ENCODE measurements around the gene KLK4. TPM values are rescaled to one million over a fixed set of nuclear protein-coding genes. Genes with fewer than 3 reads are reported as not detected.

Gene KLK4
- total RNA-seq, result not detected

- Histone ChIP-seq H3K36me3 (ENCODE audit: control insufficient read depth in 3 of 3, insufficient read depth in 3 of 3, low read length in 3 of 3) (no peaks in the 10 kb centered on the region), H3K4me1 (ENCODE audit: control insufficient read depth in 3 of 3, insufficient read depth in 3 of 3, low read length in 3 of 3) (no peaks in the 10 kb centered on the region), H3K9ac (ENCODE audit: low read depth in 1 of 3, low read length in 3 of 3) (no peak within 1 kb of the TSS), H3K9me3 (ENCODE audit: control insufficient read depth in 3 of 3, low read length in 3 of 3) (no peaks in the 10 kb centered on the region), H3K27me3 (ENCODE audit: control insufficient read depth in 3 of 3, insufficient read depth in 3 of 3, low read length in 3 of 3) (peaks cover 40 to 54% (median 42%) of the 10 kb centered on the region in 3 donors), H3K4me3 (ENCODE audit: low read length in 3 of 3) (no peak within 1 kb of the TSS), H3K27ac (ENCODE audit: low read depth, low read length) (no peak within 1 kb of the TSS)
Observed at GRCh38 chr19:50911206-50912101, at the start of gene KLK4. Gene KLK4 (minus strand): TSS chr19:50911395. CDS start chr19:50910738, 657 bp downstream.

GRCh38 chr19:50959731-50960500 lies 48.7 kb upstream of the KLK4 start:
- H3K9ac ChIP-seq (ENCODE audit: low read depth in 1 of 3, low read length in 3 of 3), result no peak overlapping the region
- H3K27ac ChIP-seq (ENCODE audit: low read depth, low read length), result no peak overlapping the region
- H3K36me3 ChIP-seq (ENCODE audit: control insufficient read depth in 3 of 3, insufficient read depth in 3 of 3, low read length in 3 of 3), result no peaks in the 10 kb centered on the region
- H3K4me3 ChIP-seq (ENCODE audit: low read length in 3 of 3), result no peak overlapping the region
- H3K27me3 ChIP-seq (ENCODE audit: control insufficient read depth in 3 of 3, insufficient read depth in 3 of 3, low read length in 3 of 3), result peaks cover 0 to 4% (median 0%) of the 10 kb centered on the region in 3 donors
- H3K4me1 ChIP-seq (ENCODE audit: control insufficient read depth in 3 of 3, insufficient read depth in 3 of 3, low read length in 3 of 3), result no peaks in the 10 kb centered on the region
- peaks cover 2 to 5% (median 4%) of the 10 kb centered on the region in 3 donors for H3K9me3 ChIP-seq (ENCODE audit: control insufficient read depth in 3 of 3, low read length in 3 of 3)

- H3K9me3 ChIP-seq (ENCODE audit: control insufficient read depth in 3 of 3, low read length in 3 of 3), result peaks cover 0 to 4% (median 3%) of the 10 kb centered on the region in 3 donors
- H3K9ac ChIP-seq (ENCODE audit: low read depth in 1 of 3, low read length in 3 of 3), result no peak overlapping the region
- H3K4me3 ChIP-seq (ENCODE audit: low read length in 3 of 3), result no peak overlapping the region
- H3K36me3 ChIP-seq (ENCODE audit: control insufficient read depth in 3 of 3, insufficient read depth in 3 of 3, low read length in 3 of 3), result no peaks in the 10 kb centered on the region
- H3K27ac ChIP-seq (ENCODE audit: low read depth, low read length), result no peak overlapping the region
- H3K4me1 ChIP-seq (ENCODE audit: control insufficient read depth in 3 of 3, insufficient read depth in 3 of 3, low read length in 3 of 3), result no peaks in the 10 kb centered on the region
- H3K27me3 ChIP-seq (ENCODE audit: control insufficient read depth in 3 of 3, insufficient read depth in 3 of 3, low read length in 3 of 3), result peaks cover 0 to 4% (median 0%) of the 10 kb centered on the region in 3 donors
Observed at GRCh38 chr19:50957587-50957986, 46.4 kb upstream of the KLK4 start.

GRCh38 chr19:50952910-50953309 lies 41.7 kb upstream of the KLK4 start, which contains the start of gene KLK5:
Gene KLK5 (minus strand): TSS chr19:50953038. CDS start chr19:50952657, 381 bp downstream.
- Histone ChIP-seq H3K27me3 (ENCODE audit: control insufficient read depth in 3 of 3, insufficient read depth in 3 of 3, low read length in 3 of 3) (peaks cover 3 to 9% (median 3%) of the 10 kb centered on the region in 3 donors), H3K4me1 (ENCODE audit: control insufficient read depth in 3 of 3, insufficient read depth in 3 of 3, low read length in 3 of 3) (no peaks in the 10 kb centered on the region), H3K27ac (ENCODE audit: low read depth, low read length) (no peak within 1 kb of the TSS), H3K4me3 (ENCODE audit: low read length in 3 of 3) (no peak within 1 kb of the TSS), H3K36me3 (ENCODE audit: control insufficient read depth in 3 of 3, insufficient read depth in 3 of 3, low read length in 3 of 3) (no peaks in the 10 kb centered on the region), H3K9ac (ENCODE audit: low read depth in 1 of 3, low read length in 3 of 3) (no peak within 1 kb of the TSS), H3K9me3 (ENCODE audit: control insufficient read depth in 3 of 3, low read length in 3 of 3) (peaks cover 0 to 3% (median 0%) of the 10 kb centered on the region in 3 donors)

- H3K27me3 ChIP-seq (ENCODE audit: control insufficient read depth in 3 of 3, insufficient read depth in 3 of 3, low read length in 3 of 3), result peaks cover 3 to 9% (median 3%) of the 10 kb centered on the region in 3 donors
- H3K9me3 ChIP-seq (ENCODE audit: control insufficient read depth in 3 of 3, low read length in 3 of 3), result peaks cover 0 to 3% (median 0%) of the 10 kb centered on the region in 3 donors
- no peak overlapping the region for H3K4me3 ChIP-seq (ENCODE audit: low read length in 3 of 3)
- H3K27ac ChIP-seq (ENCODE audit: low read depth, low read length), result no peak overlapping the region
- H3K4me1 ChIP-seq (ENCODE audit: control insufficient read depth in 3 of 3, insufficient read depth in 3 of 3, low read length in 3 of 3), result no peaks in the 10 kb centered on the region
- no peak overlapping the region for H3K9ac ChIP-seq (ENCODE audit: low read depth in 1 of 3, low read length in 3 of 3)
- no peaks in the 10 kb centered on the region for H3K36me3 ChIP-seq (ENCODE audit: control insufficient read depth in 3 of 3, insufficient read depth in 3 of 3, low read length in 3 of 3)
Observed at GRCh38 chr19:50949861-50950260, 38.7 kb upstream of the KLK4 start.

GRCh38 chr19:50947123-50947522 lies 35.9 kb upstream of the KLK4 start:
- Histone ChIP-seq H3K36me3 (ENCODE audit: control insufficient read depth in 3 of 3, insufficient read depth in 3 of 3, low read length in 3 of 3) (no peaks in the 10 kb centered on the region), H3K9ac (ENCODE audit: low read depth in 1 of 3, low read length in 3 of 3) (no peak overlapping the region), H3K27me3 (ENCODE audit: control insufficient read depth in 3 of 3, insufficient read depth in 3 of 3, low read length in 3 of 3) (peaks cover 2 to 5% (median 3%) of the 10 kb centered on the region in 3 donors), H3K4me3 (ENCODE audit: low read length in 3 of 3) (no peak overlapping the region), H3K27ac (ENCODE audit: low read depth, low read length) (no peak overlapping the region), H3K4me1 (ENCODE audit: control insufficient read depth in 3 of 3, insufficient read depth in 3 of 3, low read length in 3 of 3) (no peaks in the 10 kb centered on the region), H3K9me3 (ENCODE audit: control insufficient read depth in 3 of 3, low read length in 3 of 3) (peaks cover 0 to 3% (median 2%) of the 10 kb centered on the region in 3 donors)

GRCh38 chr19:50944795-50945194 lies 33.6 kb upstream of the KLK4 start:
- Histone ChIP-seq H3K36me3 (ENCODE audit: control insufficient read depth in 3 of 3, insufficient read depth in 3 of 3, low read length in 3 of 3) (no peaks in the 10 kb centered on the region), H3K9ac (ENCODE audit: low read depth in 1 of 3, low read length in 3 of 3) (no peak overlapping the region), H3K9me3 (ENCODE audit: control insufficient read depth in 3 of 3, low read length in 3 of 3) (peaks cover 0 to 2% (median 0%) of the 10 kb centered on the region in 3 donors), H3K4me1 (ENCODE audit: control insufficient read depth in 3 of 3, insufficient read depth in 3 of 3, low read length in 3 of 3) (no peaks in the 10 kb centered on the region), H3K27me3 (ENCODE audit: control insufficient read depth in 3 of 3, insufficient read depth in 3 of 3, low read length in 3 of 3) (peaks cover 0 to 3% (median 0%) of the 10 kb centered on the region in 3 donors), H3K27ac (ENCODE audit: low read depth, low read length) (no peak overlapping the region), H3K4me3 (ENCODE audit: low read length in 3 of 3) (no peak overlapping the region)

- Histone ChIP-seq H3K27ac (ENCODE audit: low read depth, low read length) (no peak overlapping the region), H3K36me3 (ENCODE audit: control insufficient read depth in 3 of 3, insufficient read depth in 3 of 3, low read length in 3 of 3) (no peaks in the 10 kb centered on the region), H3K27me3 (ENCODE audit: control insufficient read depth in 3 of 3, insufficient read depth in 3 of 3, low read length in 3 of 3) (peaks cover 0 to 3% (median 0%) of the 10 kb centered on the region in 3 donors), H3K4me1 (ENCODE audit: control insufficient read depth in 3 of 3, insufficient read depth in 3 of 3, low read length in 3 of 3) (no peaks in the 10 kb centered on the region), H3K9me3 (ENCODE audit: control insufficient read depth in 3 of 3, low read length in 3 of 3) (peaks cover 0 to 5% (median 5%) of the 10 kb centered on the region in 3 donors), H3K9ac (ENCODE audit: low read depth in 1 of 3, low read length in 3 of 3) (no peak overlapping the region), H3K4me3 (ENCODE audit: low read length in 3 of 3) (no peak overlapping the region)
Observed at GRCh38 chr19:50943074-50943828, 32.1 kb upstream of the KLK4 start.

- peaks cover 0 to 5% (median 5%) of the 10 kb centered on the region in 3 donors for H3K9me3 ChIP-seq (ENCODE audit: control insufficient read depth in 3 of 3, low read length in 3 of 3)
- no peak overlapping the region for H3K4me3 ChIP-seq (ENCODE audit: low read length in 3 of 3)
- no peak overlapping the region for H3K9ac ChIP-seq (ENCODE audit: low read depth in 1 of 3, low read length in 3 of 3)
- H3K4me1 ChIP-seq (ENCODE audit: control insufficient read depth in 3 of 3, insufficient read depth in 3 of 3, low read length in 3 of 3), result peaks cover 0 to 2% (median 0%) of the 10 kb centered on the region in 3 donors
- H3K27me3 ChIP-seq (ENCODE audit: control insufficient read depth in 3 of 3, insufficient read depth in 3 of 3, low read length in 3 of 3), result peaks cover 0 to 3% (median 0%) of the 10 kb centered on the region in 3 donors
- H3K27ac ChIP-seq (ENCODE audit: low read depth, low read length), result no peak overlapping the region
- no peaks in the 10 kb centered on the region for H3K36me3 ChIP-seq (ENCODE audit: control insufficient read depth in 3 of 3, insufficient read depth in 3 of 3, low read length in 3 of 3)
Observed at GRCh38 chr19:50939596-50939995, 28.4 kb upstream of the KLK4 start.
